Prostate gland (tissue), 2 donors: ENCODE measurements around the gene MYO1D.
"Not testable (repeated sequence)": the region's sequence is repeated elsewhere in the genome, so short reads cannot be mapped to it uniquely, and the experiment has no call there.

Experiments
- CTCF ChIP-seq, 4 experiments: fragments of 200-600 bp in 2 of 4; fragments of 450-650 bp in 2 of 4; sonication (generic) in 2 of 4; IDR thresholded peaks; 1 replicate in 3 of 4; 2 replicates in 1 of 4; pipeline ENCODE4 v1.5.1; 2016 to 2019; ENCODE audit warnings: antibody characterized with exemption in 4 of 4, mild to moderate bottlenecking in 2 of 4, moderate library complexity in 2 of 4
- POLR2A ChIP-seq: fragments of 450-650 bp; IDR thresholded peaks from one replicate; pipeline ENCODE4 v1.6.1; 2016; ENCODE audit warnings: antibody characterized with exemption, mild to moderate bottlenecking
- POLR2AphosphoS5 ChIP-seq: sonication (generic); formaldehyde crosslinking; IDR thresholded peaks from one replicate; pipeline ENCODE4 v1.6.1; 2017; ENCODE audit warnings: antibody characterized with exemption

- TF ChIP-seq CTCF (IDR thresholded peaks at IDR 0.05); POLR2AphosphoS5; POLR2A: not testable (repeated sequence)
These were observed 162.7 kb downstream of the MYO1D start for GRCh38 chr17:32714206-32714605.
